NCI-H2029 treated with DMSO at 0.1 percent for 48 hours (cell line): Measurements from ENCODE around the gene ADAMTS20.
"Not testable (repeated sequence)": the region's sequence is repeated elsewhere in the genome, so short reads cannot be mapped to it uniquely, and the experiment has no call there.

Experiments used
- DNase-seq: peaks from one replicate; lab custom pipeline; 2025; lab: John Stamatoyannopoulos, UW

Gene ADAMTS20, protein sequence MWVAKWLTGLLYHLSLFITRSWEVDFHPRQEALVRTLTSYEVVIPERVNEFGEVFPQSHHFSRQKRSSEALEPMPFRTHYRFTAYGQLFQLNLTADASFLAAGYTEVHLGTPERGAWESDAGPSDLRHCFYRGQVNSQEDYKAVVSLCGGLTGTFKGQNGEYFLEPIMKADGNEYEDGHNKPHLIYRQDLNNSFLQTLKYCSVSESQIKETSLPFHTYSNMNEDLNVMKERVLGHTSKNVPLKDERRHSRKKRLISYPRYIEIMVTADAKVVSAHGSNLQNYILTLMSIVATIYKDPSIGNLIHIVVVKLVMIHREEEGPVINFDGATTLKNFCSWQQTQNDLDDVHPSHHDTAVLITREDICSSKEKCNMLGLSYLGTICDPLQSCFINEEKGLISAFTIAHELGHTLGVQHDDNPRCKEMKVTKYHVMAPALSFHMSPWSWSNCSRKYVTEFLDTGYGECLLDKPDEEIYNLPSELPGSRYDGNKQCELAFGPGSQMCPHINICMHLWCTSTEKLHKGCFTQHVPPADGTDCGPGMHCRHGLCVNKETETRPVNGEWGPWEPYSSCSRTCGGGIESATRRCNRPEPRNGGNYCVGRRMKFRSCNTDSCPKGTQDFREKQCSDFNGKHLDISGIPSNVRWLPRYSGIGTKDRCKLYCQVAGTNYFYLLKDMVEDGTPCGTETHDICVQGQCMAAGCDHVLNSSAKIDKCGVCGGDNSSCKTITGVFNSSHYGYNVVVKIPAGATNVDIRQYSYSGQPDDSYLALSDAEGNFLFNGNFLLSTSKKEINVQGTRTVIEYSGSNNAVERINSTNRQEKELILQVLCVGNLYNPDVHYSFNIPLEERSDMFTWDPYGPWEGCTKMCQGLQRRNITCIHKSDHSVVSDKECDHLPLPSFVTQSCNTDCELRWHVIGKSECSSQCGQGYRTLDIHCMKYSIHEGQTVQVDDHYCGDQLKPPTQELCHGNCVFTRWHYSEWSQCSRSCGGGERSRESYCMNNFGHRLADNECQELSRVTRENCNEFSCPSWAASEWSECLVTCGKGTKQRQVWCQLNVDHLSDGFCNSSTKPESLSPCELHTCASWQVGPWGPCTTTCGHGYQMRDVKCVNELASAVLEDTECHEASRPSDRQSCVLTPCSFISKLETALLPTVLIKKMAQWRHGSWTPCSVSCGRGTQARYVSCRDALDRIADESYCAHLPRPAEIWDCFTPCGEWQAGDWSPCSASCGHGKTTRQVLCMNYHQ (N-terminal part only)

DNA sequence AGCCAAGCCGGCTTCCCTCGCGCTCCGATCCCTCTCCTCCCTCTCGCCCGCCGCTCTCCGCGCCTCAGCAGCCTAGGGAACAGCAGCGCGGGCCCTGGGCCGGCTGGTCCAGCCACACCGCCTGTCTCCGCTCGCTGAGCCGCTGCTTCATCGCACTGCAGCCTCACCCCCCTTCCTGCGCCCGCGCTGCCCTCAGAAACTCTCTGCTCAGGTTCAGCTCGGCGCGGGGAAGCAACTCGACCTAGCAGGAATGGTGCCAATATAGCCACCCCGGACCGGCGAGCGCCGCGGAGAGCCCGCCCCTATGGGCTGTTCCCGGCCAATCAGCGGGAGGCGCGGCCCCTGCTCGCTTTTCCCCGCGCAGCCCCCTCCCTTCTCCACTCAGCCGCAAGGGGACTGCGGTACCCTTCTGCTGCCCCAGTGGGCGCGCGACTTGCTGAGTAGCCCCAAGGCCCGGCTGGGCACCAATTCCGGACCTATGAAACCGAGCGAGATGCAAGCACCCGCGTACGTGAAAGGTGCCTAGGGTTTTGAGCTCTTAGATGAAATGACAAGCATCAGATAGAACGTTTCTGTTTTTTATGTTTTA, at the start of gene ADAMTS20:
TSS of gene ADAMTS20 (minus strand) at position 233 of the 589 bp plus-strand sequence. CDS start 282 bp downstream, outside the sequence.
- DNase-seq = no peak

DNA sequence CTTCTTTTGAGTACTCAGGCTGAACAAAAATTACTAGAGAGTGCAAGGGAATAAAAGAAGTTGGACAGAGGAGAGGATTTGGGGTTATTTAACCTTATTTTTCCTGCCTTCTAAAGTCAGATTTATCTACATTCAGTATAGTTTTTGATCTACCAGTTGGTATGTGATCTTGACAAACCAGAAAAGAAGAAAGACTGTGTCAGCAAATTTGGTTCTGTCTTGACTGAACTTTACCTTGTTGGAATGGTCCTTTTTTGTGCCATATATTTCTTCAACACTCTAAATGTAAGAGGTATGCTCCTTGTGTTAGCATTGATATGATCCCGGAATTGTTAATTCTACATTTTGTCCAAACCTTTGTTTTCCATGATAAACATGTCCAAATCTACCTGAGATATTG, 47.7 kb upstream of the ADAMTS20 start:
- no peak for DNase-seq

DNA sequence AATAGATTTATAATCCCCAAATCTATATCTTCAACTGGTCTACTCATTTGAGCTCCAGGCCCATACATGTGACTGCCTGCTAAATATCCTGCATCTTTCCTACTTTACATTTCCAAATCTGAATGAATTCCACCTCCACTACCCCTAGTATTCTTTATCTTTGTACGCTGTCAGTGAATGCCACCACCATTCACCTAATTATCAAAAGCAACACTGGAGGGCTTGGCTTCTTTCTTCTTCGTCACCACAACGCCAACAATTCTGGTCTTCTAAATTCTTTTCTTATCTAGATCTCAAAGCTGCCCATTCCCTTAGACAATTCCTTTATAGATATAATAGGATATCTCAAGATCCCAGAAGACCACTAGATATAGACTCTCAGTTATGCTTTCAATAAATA, 47.1 kb upstream of the ADAMTS20 start:
- DNase-seq = no peak

DNA sequence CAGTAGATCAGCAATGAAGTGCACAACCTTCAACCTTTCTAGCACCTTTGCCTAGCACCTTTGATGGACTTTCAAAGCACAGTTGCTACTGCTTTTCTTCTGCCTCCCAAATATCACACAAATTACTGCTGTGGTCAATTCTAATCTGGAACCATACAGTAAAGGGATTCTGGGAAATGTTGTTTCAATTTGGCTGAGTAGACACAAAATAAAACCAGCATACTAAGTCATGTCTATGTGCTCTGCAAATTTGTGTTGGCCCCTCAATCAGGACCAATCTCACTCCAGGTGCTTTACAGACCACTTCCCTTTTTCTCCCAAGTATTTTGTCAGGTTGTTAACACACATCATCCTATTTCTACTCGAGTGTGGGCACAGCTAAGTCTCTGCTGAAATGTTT, 38.3 kb upstream of the ADAMTS20 start:
- DNase-seq = no peak

DNA sequence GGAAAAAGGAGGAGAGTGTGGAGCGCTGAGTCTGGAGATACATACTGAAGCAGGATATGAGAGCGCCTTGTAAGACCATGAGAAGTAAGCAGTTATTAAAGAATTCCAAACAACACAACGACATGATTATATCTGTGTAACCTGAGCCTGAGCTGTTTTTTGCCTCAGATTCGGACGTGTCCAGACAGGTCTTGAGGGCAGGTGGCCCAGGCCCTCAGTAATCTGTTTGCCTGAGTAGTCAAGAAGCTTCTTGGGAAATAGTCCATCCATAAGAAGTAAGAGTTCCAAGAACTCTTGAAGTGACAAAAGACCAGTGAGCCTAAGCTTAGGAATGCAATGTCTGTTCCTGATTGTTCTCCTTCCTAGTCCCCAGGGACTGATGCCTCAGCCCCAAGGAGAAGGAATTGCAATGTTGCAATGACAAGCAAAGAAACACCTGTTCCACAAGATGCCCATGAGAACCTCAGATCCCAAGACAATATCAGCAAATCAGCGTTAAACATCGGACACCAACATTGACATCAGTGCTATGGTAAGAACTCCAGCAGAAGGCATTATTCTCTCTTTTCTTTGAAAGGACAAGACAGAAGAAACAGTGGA, 34.7 kb upstream of the ADAMTS20 start:
- DNase-seq = no peak

DNA sequence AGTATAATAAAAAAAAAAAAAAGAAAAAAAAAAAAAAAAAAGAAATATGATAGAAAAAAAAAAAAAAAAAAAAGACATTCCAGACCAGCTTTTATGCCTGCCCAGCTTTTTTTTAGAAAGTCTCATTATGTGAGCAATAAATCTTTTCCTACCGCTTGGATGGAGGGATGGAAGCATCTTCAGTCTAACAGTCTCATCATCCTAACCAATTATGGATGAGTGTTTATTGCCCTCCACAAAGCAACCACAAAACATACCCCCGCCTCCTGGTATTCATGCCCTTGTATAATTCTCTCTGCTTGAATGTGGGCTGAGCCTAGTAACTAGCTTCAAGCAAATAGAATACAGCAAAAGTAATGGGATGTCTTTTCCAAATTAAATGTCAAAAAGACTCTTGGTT, 33.7 kb upstream of the ADAMTS20 start:
- DNase-seq = no peak

DNA sequence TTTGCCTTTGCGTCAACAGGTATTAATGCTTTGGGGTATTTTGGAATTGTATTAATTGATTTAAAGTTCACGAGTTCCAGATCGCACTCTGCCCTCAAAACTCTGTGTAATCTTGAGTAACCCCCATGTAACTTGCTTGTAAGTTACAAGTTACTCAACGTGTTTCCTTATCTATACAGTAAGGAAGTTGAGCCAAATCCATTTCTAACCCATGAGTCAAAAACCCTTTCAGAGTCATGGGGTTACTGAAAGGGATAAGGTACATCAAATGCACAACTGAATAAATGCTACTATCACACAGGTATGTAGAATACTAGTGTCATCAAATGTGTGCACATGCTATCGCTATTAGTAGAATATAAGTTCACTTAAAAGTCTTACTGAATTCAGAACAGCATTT, 28.6 kb upstream of the ADAMTS20 start:
- DNase-seq = no peak

DNA sequence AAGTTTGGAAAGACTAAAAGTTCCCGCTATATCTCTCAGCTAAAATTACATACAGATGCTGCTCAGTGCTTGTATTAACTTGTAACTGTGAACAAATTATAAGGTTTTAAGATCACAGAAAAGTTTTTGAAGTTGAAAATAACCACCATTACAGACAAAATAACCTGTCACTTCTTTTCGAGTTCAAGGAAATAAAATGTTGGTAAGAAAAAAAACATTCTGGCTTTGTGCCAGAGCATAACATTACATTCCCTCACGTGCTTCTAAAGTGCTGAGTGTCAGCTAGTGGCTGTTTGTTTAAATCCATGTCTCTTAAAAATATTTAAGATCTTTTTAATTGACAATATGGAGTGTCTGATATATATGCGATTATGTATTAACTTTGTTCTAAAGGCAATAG, 27.2 kb upstream of the ADAMTS20 start:
- no peak for DNase-seq

DNA sequence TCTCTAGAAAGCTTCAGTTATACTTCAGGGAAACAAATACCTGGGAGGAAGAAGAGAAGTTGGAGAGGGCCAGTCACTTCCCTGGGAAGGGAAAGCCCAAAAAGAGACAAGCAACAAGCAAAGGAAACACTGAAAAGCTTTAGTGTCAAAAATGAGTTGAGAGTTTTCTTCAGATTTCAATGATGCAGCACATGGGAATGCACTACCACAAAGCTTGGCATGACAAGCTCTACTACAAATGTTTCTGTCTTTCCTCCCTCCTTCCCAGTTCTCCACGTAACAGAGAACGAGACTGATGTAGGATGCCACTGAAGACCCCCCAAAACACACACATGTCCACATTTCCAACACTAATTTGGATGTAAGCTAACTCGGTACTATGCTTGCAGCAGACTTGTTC, 26.8 kb upstream of the ADAMTS20 start:
- DNase-seq = no peak

DNA sequence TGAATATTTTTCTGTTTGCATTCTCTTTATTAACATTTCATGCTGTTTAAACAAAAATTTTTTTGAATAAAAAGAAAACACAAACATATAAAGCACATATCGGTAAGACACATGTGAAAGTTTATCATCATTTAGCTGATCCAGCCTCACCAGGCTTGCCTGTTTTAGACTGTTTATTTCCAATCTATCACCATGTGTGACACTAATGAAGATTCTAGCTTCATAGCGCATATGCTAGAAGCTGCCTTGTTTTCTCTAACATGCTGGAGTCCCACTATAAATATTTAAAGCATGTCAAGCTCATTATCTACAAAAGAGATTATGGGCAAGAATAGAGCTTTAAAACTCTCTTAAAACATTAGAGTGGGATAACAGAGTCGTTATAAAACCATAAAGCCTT, 25.4 kb upstream of the ADAMTS20 start:
- DNase-seq = no peak

DNA sequence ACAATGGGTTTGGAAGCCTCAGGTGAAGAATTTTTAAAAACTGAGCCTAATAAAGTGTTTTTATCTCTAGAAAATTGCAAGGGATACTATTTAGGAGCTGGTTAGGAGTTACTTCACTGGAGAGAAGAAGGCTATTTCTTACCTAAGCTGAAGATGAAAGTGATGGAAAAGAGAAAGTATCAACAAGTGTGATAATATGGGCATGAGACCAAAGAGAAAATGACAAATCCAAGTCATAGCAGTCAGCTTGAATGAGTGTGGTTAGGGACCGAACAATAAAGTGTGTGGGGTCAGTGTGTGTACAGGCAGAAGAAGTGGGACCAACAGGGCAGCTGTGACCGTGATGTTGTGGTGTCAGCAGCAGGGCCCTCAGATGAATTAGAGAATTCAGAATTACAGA, 24.2 kb upstream of the ADAMTS20 start:
- DNase-seq = no peak

DNA sequence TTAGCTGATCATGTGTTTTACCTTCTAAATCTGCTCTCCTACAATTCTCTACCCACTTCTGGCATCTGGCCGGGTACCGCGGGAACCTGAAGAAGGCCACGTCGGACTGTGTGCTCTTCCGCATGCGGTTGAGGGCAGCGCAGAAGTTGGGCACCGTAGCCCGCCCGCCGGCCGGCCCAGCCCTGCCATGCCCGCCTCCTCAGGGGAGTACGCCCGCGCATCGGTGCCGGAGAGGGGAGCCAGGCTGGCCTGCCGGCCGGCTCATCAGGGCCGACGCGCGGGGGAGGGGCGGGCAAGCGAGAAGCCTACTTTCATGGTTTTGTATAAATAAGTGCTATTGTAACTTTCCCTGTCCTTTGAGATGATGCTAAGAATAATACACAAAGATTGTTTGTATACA, 19.9 kb upstream of the ADAMTS20 start:
- no peak for DNase-seq

DNA sequence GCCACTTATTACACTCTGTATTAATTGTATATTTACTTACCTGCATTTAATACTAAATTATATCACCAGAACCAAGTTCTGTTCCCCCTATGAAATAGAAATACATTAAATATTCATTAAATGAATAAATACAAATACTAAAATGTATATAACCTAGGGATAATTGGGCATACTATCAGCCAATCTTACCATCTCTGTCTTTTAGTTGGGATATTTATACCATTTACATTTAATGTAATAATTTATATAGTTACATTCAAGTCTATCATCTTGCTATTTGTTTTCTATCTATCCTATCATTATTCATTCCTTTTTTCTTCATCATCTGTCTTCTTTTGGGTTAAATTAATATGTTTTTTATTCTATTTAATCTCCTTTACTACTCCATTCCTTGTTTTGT, 4.1 kb upstream of the ADAMTS20 start:
- no peak for DNase-seq

DNA sequence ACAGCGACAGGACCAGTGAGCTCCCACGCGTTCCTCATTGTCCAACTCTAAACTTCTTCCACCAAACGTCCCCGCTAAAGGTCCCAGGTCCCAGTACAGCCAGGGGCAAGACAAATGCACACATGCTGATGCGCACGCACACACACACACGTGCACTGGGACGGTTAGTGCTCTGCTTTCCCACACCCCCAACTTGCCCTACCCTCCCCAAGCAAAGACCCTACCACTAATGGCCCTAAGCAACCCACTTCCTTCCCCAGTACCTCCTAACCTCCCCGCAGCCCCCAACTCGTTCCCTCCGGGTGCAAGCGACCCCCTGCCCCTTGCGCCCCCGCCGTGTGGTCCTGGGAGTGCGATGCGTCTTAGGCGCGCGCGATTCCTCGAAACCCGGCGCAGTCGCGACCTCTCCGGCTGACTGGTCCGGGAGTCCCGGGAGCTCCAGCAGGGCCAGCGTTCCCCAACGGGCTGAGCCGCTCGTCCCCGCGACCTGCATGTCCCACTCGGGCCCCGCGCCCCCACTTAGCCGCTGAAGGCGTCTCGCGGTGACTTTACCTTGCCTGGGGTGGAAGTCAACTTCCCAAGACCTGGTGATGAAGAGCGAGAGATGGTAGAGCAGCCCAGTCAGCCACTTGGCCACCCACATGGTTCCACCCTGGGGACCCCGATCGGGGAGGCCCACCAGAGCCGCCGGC, 578 bp downstream of the ADAMTS20 start:
- no peak for DNase-seq

DNA sequence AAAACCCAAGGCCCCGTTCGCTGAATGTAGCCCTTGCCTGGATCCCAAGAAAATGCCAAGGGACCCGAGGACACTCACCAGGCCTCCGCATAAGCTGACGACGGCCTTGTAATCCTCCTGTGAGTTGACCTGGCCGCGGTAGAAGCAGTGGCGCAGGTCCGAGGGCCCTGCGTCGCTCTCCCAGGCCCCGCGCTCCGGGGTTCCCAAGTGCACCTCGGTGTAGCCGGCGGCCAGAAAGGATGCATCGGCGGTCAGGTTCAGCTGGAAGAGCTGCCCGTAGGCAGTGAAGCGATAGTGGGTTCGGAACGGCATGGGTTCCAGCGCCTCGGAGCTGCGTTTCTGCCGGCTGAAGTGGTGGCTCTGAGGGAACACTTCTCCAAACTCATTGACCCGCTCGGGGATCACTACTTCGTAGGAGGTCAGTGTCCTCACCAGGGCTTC, 1.2 kb downstream of the ADAMTS20 start:
- DNase-seq = no peak

DNA sequence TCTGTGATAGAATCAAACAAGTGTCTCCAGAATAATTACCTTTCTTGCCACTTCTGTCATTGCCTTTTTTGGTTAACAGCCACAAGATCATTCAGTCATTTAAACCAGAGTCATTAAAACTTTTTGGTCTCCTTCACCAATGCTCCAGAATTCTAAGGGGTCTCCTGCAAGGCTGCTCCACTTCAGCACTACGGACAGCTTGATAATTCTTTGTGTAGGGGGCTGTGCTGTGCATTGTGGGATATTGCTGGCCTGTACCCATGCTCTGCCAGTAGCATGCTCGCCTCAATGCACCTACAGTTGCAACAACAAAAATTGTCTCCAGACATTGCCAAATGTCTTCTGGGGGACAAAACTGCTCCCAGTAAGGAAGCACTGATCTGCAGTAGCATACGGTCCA, 7.3 kb downstream of the ADAMTS20 start:
- no peak for DNase-seq

DNA sequence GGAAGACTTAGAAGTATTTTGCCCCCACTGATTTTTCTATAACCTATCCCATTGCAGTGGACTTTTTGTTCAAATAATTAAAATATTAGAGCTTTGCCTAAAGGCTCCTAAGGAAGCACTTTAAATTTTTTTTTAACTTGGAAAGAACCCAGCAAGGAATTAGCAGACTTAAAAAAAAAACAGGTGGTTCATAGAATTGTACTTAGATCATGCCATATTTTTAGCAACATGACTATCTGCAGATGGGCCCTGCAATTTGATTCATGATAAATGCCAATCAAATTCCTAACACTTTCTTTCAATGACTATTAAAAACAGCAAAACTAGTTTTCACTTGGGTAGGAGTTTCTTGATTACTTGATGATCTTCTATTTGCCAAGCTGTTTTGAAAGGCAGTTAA, 11.5 kb downstream of the ADAMTS20 start:
- DNase-seq = no peak

DNA sequence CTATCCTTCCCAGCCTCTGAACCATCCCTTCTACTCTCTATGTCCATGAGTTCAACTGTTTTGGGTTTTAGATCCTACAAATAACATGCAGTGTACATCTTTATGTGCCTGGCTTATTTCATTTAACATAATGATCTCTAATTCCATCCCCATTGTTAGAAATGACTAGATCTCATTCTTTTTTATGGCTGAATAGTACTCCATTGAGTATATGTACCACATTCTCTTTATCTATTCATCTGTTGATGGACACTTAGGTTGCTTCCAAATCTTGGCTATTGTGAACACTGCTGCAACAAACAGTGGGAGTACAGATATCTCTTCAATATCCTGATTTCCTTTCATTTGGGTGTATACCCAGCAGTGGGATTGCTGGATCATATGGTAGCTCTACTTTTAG, 14.3 kb downstream of the ADAMTS20 start:
- DNase-seq = not testable (repeated sequence)

DNA sequence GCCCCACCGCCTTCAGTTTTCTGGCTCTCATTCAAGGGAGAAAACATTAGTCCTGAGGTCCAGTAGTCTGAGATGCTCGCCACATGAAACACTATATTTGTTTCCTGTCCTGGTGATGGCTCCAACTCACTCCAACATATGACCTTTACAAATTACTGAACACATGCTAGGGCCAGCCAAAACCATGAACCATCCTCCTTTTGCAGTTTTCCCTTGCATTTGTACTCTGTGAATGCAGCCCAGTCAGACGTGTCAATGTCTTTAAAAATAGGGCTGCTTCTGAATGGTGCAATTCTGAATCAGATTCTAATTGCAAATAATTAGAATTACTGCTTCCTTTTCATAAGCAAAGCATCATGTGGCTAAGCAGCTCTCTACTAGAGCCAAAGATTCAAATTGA, 36.0 kb downstream of the ADAMTS20 start:
- DNase-seq = no peak

DNA sequence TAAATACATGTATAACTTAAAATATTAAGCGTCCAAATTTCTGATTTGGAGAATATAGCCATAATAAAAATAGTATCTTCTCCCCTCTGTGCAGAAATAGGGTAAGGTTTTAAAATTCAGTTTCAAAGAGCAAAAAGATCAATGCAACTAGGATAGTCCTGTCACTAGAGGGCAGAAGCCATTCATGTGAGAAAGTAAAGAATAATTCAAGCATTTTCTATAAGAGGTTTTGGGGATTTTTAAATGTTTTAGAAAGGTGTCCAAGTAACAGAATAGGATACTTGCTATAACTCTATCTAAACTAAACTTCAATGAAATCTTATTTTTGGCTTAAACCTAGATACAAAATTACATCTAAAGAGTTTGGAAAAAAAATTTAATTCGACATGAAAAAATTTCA, 50.3 kb downstream of the ADAMTS20 start:
- no peak for DNase-seq

DNA sequence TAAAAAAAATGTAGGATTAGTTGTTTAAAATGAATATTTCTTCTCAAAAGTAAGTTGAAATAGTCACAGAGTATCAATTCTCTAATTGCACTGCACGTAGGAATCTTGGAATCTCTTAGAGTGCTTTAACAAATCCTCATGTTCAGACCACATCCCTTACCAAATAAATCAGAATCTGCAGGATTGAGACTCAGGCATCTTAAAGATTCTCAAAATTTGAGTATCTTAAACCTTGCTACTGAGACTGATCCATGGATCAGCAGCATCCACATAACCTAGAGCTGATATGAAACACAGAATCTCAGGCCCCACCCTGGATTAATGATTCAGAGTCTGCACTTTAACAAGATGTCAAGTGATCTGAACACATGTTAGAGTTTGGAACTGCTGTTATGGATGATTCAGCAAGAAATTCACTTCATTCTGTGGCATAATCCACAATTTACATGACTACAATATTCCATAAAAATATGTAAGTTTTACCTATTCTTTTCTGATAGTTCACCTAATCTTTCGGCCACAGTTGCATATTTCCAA, 58.7 kb downstream of the ADAMTS20 start:
- no peak for DNase-seq
